ENCODE measurements around the gene STAG1.
"Not testable (repeated sequence)": the region's sequence is repeated elsewhere in the genome, so short reads cannot be mapped to it uniquely, and the experiment has no call there.

STAG1 gene

GRCh38 chr3:136576279-136577009 lies 175.7 kb downstream of the STAG1 start:
- no peak for DNase-seq

GRCh38 chr3:136567599-136568188 lies 184.5 kb downstream of the STAG1 start:
- DNase-seq = no peak

GRCh38 chr3:136564962-136565361 lies 187.2 kb downstream of the STAG1 start:
- DNase-seq = not testable (repeated sequence)

DNA sequence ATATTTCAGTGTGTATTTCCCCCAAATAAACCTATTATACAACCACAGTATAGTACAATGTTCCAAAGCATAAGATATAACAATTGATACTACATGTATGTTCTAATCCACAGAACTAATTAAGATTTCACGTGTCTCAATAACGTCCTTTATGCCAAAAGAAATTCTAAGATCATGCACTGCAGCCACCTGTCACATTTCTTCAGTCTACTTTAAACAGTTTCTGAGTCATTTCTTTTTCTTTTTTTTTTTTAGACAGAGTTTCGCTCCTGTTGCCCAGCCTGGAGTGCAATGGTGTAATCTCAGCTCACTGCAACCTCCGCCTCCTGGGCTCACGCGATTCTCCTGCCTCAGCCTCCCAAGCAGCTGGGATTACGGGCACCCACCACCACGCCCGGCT lies 190.2 kb downstream of the STAG1 start:
- no peak for DNase-seq

- DNase-seq = no peak
These were observed 192.3 kb downstream of the STAG1 start for GRCh38 chr3:136559896-136560295.

- DNase-seq = not testable (repeated sequence)
These were observed 202.7 kb downstream of the STAG1 start for GRCh38 chr3:136549461-136549860.

GRCh38 chr3:136547293-136547692 lies 204.9 kb downstream of the STAG1 start:
- DNase-seq = no peak

DNA sequence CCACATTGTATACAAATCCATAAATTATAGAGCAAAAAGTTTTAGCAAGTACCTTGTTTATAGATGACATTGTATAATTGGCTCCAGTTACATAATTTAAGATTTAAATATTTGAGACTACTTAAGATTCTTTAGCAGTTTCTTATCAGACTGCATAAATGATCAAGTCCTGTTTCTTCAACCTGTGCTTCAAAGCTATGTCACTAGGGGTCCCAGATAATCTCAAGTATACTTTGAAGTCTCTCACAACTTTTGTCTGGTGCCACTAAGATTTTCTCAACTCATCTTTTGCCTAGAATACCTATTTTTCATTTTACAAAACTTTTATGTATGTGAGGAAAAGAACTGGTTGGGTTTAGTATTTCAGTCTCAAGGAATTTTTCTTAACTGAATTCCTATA lies 205.5 kb downstream of the STAG1 start:
- DNase-seq = no peak

- DNase-seq = no peak
These were observed 206.4 kb downstream of the STAG1 start for GRCh38 chr3:136545664-136546268.

DNA sequence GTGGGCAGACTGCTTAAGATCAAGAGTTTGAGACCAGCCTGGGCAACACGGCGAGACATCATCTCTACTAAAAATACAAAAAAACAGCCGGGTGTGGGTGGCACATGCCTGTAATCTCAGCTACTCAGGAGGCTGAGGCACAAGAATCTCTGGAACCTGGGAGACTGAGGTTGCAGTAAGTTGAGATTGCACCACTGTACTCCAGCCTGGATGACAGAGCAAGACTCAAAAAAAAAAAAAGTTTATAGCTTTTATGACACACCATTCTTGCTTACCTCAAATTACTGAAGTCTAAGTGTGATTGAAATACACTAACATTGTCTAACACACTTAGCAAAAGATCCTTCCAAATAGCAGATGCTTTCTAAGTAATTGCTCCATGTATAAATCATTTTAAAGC lies 207.6 kb downstream of the STAG1 start:
- no peak for DNase-seq

DNA sequence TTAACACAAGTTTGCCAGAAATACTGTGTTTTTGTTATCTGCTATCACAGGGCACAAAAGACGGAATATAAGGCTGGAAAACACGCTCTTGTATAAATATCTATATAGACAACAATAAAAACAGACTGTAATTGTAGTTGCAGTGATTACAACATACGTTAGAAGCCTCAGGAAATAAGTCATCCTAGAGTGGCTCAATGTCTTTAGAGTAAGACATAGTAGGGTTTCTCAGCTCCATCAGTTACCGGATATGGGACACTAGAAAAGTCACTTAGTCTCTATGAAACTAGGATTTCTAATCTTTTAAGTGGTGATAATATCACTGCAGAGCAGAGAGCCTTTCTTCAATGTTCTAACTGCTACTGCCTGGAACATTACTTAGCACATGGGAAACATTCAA lies 208.8 kb downstream of the STAG1 start:
- no peak for DNase-seq

DNA sequence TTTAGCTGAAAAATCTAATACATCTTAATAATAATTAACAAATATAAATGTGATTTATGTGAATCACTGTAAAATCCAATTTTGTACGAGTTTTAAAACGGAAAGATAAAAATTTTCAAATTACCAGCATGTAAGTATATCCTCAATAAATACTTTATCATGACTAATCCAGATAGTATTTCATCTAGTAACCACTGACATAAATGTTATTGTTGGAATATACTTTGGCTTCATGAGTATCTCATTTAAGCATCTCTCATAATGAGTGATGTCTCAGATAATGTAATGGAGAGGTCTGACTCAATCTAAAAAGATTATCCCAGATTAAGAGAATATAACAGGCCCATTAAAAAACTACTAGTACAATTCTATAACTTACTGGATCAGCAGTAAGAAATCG lies 216.3 kb downstream of the STAG1 start:
- DNase-seq = no peak

- no peak for DNase-seq
These were observed 219.4 kb downstream of the STAG1 start for GRCh38 chr3:136532766-136533165.

GRCh38 chr3:136518102-136518501 lies 234.1 kb downstream of the STAG1 start:
- DNase-seq = no peak

- DNase-seq = no peak
These were observed 235.5 kb downstream of the STAG1 start for GRCh38 chr3:136516656-136517055.

DNA sequence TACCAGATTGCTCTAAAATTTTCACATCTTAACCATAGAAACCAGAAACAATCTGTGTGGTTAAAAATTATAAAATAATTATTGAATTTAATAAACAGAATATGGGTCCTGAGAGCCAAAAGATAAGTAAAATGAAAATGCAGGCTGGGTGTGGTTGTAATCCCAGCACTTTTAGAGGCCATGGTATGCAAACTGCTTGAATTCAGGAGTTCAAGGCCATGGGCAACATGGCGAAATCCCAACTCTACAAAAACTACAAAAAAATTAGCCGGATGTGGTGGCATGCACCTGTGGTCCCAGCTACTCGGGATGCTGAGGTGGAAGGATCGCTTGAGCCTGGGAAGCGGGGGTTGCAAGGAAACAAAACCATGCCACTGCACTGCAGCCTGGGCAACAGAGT lies 236.1 kb downstream of the STAG1 start:
- DNase-seq = no peak

DNA sequence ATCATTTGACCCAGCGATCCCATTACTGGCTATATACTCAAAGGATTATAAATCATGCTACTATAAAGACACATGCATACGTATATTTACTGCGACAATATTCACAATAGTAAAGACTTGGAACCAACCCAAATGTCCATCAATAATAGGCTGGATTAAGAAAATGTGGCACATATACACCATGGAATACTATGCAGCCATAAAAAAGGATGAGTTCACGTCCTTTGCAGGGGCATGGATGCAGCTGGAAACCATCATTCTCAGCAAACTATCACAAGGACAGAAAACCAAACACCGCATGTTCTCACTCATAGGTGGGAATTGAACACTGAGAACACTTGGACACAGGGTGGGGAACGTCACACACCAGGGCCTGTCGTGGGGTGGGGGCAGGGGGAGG lies 237.6 kb downstream of the STAG1 start:
- DNase-seq = not testable (repeated sequence)

- DNase-seq = no peak
These were observed 238.8 kb downstream of the STAG1 start for GRCh38 chr3:136513367-136513766.

DNA sequence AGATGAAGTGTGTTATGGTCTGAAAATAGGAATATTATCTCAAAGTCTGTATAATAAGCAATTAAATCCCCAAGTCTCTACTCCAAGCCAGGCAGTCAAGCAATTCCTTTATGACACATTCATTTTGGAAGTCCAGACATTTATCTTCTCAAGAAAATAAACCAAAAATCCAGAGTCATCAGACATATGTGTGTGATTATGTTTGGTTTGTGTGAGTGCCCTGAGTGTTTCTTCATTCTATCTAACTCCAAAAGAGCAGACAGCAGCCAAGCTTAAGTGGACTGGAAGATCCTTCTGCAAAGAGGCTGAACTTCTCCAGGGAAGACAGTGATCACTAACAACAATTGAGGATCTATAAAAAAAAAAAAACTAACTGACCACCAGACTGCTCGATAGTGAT lies 239.8 kb downstream of the STAG1 start:
- DNase-seq = no peak

GRCh38 chr3:136505676-136506075 lies 246.5 kb downstream of the STAG1 start:
- no peak for DNase-seq

- no peak for DNase-seq
These were observed 249.1 kb downstream of the STAG1 start for GRCh38 chr3:136503056-136503455.

DNA sequence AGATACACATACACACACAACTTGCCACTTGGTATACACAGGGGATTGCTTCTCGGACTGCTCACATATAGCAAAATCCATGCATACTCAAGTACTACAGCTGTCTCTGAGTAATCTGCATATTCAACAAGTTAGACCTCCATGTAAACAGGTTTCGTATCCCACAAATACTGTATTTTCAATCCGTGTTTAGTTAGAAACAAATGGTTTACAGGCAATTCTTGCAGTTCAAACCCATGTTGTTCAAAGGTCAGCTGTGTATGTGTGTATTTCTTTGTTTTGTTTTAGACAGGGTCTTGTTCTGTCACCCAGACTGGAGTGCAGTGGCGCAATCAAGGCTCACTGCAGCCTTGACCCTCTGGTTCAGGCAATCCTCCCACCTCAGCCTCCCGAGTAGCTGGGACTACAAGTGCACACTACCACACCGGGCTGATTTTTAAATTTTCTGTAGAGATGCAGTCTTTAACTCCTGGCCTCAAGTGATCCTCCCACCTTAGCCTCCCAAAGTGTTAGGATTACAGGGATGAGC lies 253.2 kb downstream of the STAG1 start:
- DNase-seq = no peak

DNA sequence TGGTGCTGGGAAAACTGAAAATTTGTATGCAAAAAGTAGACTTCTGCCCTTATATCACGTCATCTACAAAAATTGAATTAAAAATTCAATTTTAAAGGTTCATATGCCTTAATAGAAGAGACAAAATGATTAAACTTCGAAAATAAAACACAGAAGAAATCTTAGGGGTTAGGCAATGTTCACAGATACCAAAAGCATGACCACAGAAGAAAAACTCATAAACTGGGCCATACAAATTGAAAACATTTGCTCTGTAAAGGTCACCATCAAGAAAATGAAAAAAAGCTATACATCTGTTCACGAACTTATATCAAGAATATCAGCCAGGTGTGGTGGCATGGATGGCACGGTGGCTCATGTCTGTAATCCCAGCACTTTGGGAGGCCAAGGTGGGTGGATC lies 257.0 kb downstream of the STAG1 start:
- no peak for DNase-seq

Measured in stimulated activated CD4-positive, alpha-beta T cell treated with anti-CD3 and anti-CD28 coated beads, Interleukin-2, amount 100 ng/mL, for 48 hours (primary cell).